Peyer's patch (tissue), 4 donors: ENCODE data around the gene PALS2. TPM values are rescaled to one million over a fixed set of nuclear protein-coding genes. Genes with fewer than 3 reads are reported as not detected.

Experiments
- DNase-seq, 3 donors: peaks; one replicate each; pipeline ENCODE4 v3.0.0-alpha.2; 2017 to 2019
- H3K27ac ChIP-seq, 4 donors: fragments of 200-600 bp; sonication (generic); one replicate each; pipeline ENCODE4 v1.5.1; 2016 to 2019
- H3K27me3 ChIP-seq, 2 donors: fragments of 200-600 bp; sonication (generic); one replicate each; pipeline ENCODE4 v1.5.1; 2019
- H3K36me3 ChIP-seq, 3 donors: fragments of 200-600 bp; sonication (generic); one replicate each; pipeline ENCODE4 v1.5.1; 2016 to 2019
- H3K4me1 ChIP-seq, 4 donors: fragments of 200-600 bp; sonication (generic); one replicate each; pipeline ENCODE4 v1.5.1; 2016 to 2019
- H3K4me3 ChIP-seq, 4 donors: fragments of 200-600 bp; sonication (generic); 1 replicate in 3 of 4; 2 replicates in 1 of 4; pipeline ENCODE4 v1.5.1; 2016 to 2019; ENCODE audit warnings: mild to moderate bottlenecking in 1 of 4
- H3K9me3 ChIP-seq, 4 donors: fragments of 200-600 bp; sonication (generic); one replicate each; pipeline ENCODE4 v1.5.1; 2016 to 2019; ENCODE audit warnings: mild to moderate bottlenecking in 1 of 4
- CTCF ChIP-seq, 6 experiments: fragments of 450-650 bp in 4 of 6; fragments of 200-600 bp in 2 of 6; sonication (generic) in 1 of 6; IDR thresholded peaks; one replicate each; pipeline ENCODE4 v1.5.1; 2017 to 2019; ENCODE audit warnings: antibody characterized with exemption in 6 of 6, mild to moderate bottlenecking in 3 of 6, moderate library complexity in 1 of 6
- POLR2A ChIP-seq, 2 donors: fragments of 450-650 bp; IDR thresholded peaks; one replicate each; pipeline ENCODE4 v1.5.1; 2017; ENCODE audit warnings: antibody characterized with exemption in 2 of 2, mild to moderate bottlenecking in 2 of 2, moderate library complexity in 2 of 2
- small RNA-seq, 2 donors: library from RNA; depleted of rRNA; stranded (forward); fragments of <200 nt; gene quantifications; one replicate each; pipeline ENCODE3, GENCODE V24; 2016
- total RNA-seq, 4 donors: library from RNA; depleted of rRNA; stranded (reverse); fragments of >200 nt; gene quantifications; one replicate each; pipeline ENCODE4 v1.1.0, GENCODE V29; 2016

Gene PALS2
- total RNA-seq, 4 donors from 2014 or later = 15.3 to 24.8 (median 20.3) TPM

- H3K27me3 ChIP-seq = no peaks in the 10 kb centered on the region
- no peak overlapping the region for H3K4me3 ChIP-seq
- H3K27ac ChIP-seq = no peak overlapping the region
- H3K4me1 ChIP-seq = no peaks in the 10 kb centered on the region
- DNase-seq = no peak
- TF ChIP-seq POLR2A (IDR thresholded peaks at IDR 0.05) (no peak), CTCF (IDR thresholded peaks at IDR 0.05) (no peak)
- H3K36me3 ChIP-seq = no peaks in the 10 kb centered on the region
- H3K9me3 ChIP-seq = no peaks in the 10 kb centered on the region
Observed at GRCh38 chr7:24617957-24618616, 44.8 kb downstream of the PALS2 start.

- H3K36me3 ChIP-seq = no peaks in the 10 kb centered on the region
- no peak for DNase-seq
- H3K4me1 ChIP-seq = no peaks in the 10 kb centered on the region
- H3K4me3 ChIP-seq = no peak overlapping the region
- H3K27ac ChIP-seq = no peak overlapping the region
- TF ChIP-seq CTCF (IDR thresholded peaks at IDR 0.05) (no peak), POLR2A (IDR thresholded peaks at IDR 0.05) (no peak)
- H3K9me3 ChIP-seq = no peaks in the 10 kb centered on the region
- no peaks in the 10 kb centered on the region for H3K27me3 ChIP-seq
Observed at GRCh38 chr7:24619978-24620377, 46.7 kb downstream of the PALS2 start.

GRCh38 chr7:24622646-24623182 is 49.5 kb downstream of the PALS2 start:
- Histone ChIP-seq H3K27me3 (no peaks in the 10 kb centered on the region), H3K4me3 (no peak overlapping the region), H3K36me3 (no peaks in the 10 kb centered on the region), H3K4me1 (no peaks in the 10 kb centered on the region), H3K9me3 (no peaks in the 10 kb centered on the region), H3K27ac (no peak overlapping the region)
- TF ChIP-seq POLR2A (IDR thresholded peaks at IDR 0.05) = no peak
- no peak for TF ChIP-seq CTCF (IDR thresholded peaks at IDR 0.05)
- no peak for DNase-seq

Small RNAs within 50 kb of the gene (small RNA-seq; reads per million reads assigned to genes)
- gene RNU6-1103P = 0 reads per million in 2 donors
- 0 reads per million in 2 donors for gene SUMO2P14

Other genes with a start within 250 kb of the PALS2 start
- 100 to 1,000 TPM in 3 of 4 donors, 10 to 100 TPM in 1; 14.0 to 177 (median 135) TPM for gene GSDME, start 184.0 kb downstream of the PALS2 start, total RNA-seq